Sigmoid colon (tissue), 7 donors: ENCODE results near the gene SHISA3. TPM values are rescaled to one million over a fixed set of nuclear protein-coding genes. Genes with fewer than 3 reads are reported as not detected.

Experiments
- DNase-seq: peaks from one replicate; pipeline ENCODE4 v3.0.0-alpha.2; 2019
- H3K27ac ChIP-seq, 4 donors: fragments of 200-600 bp; sonication (generic); one replicate each; pipeline ENCODE4 v1.5.1; 2016 to 2019; ENCODE audit warnings: mild to moderate bottlenecking in 1 of 4
- H3K27me3 ChIP-seq, 3 donors: fragments of 200-600 bp; sonication (generic); one replicate each; pipeline ENCODE4 v1.5.1; 2019; ENCODE audit warnings: mild to moderate bottlenecking in 1 of 3
- H3K36me3 ChIP-seq, 4 donors: fragments of 200-600 bp; sonication (generic); one replicate each; pipeline ENCODE4 v1.5.1; 2016 to 2019
- H3K4me1 ChIP-seq, 4 donors: fragments of 200-600 bp; sonication (generic); one replicate each; pipeline ENCODE4 v1.5.1; 2017 to 2019
- H3K4me3 ChIP-seq, 4 donors: fragments of 200-600 bp; sonication (generic); one replicate each; pipeline ENCODE4 v1.5.1; 2017 to 2019; ENCODE audit warnings: mild to moderate bottlenecking in 2 of 4, moderate library complexity in 1 of 4
- H3K9me3 ChIP-seq, 4 donors: fragments of 200-600 bp in 3 of 4; sonication (generic) in 3 of 4; one replicate each; pipeline versions ENCODE4 v1.5.1 to v1.6.1; 2013 to 2019
- EP300 ChIP-seq, 4 donors: sonication (generic); formaldehyde crosslinking; IDR thresholded peaks; one replicate each; pipeline ENCODE4 v1.6.1; 2017; ENCODE audit warnings: antibody characterized with exemption in 4 of 4
- POLR2A ChIP-seq, 2 donors: fragments of 450-650 bp; IDR thresholded peaks; one replicate each; pipeline ENCODE4 v1.6.1; 2016; ENCODE audit warnings: antibody characterized with exemption in 2 of 2, mild to moderate bottlenecking in 2 of 2, moderate library complexity in 2 of 2
- POLR2AphosphoS5 ChIP-seq, 4 donors: sonication (generic); formaldehyde crosslinking; IDR thresholded peaks; one replicate each; pipeline ENCODE4 v1.6.1; 2017; ENCODE audit warnings: antibody characterized with exemption in 4 of 4
- WGBS, 2 donors: extraction: QIAGEN DNeasy Blood & Tissue Kit; methylation state at CpG; one replicate each; pipeline ENCODE4 v1.1.7; 2013; 5-methylcytosine and 5-hydroxymethylcytosine counted together
- intact Hi-C: fragments of 100-400 bp; cut with DNase I; formaldehyde crosslinking; loops from one replicate; pipeline ENCODE4 v1.15.1; 2023
- polyA plus RNA-seq, 3 donors: library from polyadenylated mRNA; stranded (reverse); fragments of 200-250 nt; gene quantifications; one replicate each; pipeline ENCODE4 v1.2.3, GENCODE V29; 2013
- total RNA-seq, 4 donors: library from RNA; depleted of rRNA; stranded (reverse); fragments of >200 nt; gene quantifications; one replicate each; pipeline ENCODE4 v1.1.0, GENCODE V29; 2016
- TF ChIP-seq, protein P1 (sequence below), 4 experiments: fragments of 450-650 bp in 3 of 4; fragments of 200-600 bp in 1 of 4; IDR thresholded peaks; one replicate each; pipeline ENCODE4 v1.5.1; 2016 to 2019; ENCODE audit warnings: antibody characterized with exemption in 4 of 4, mild to moderate bottlenecking in 3 of 4, moderate library complexity in 2 of 4
- donor health status: healthy with polysubstance abuse.
- donor health status: Bipolar disorder and iron deficiency.
- donor health status: healthy.

SHISA3 gene
- total and polyA plus RNA-seq, 7 donors, result 2.1 to 13.9 (median 4.3) TPM; not detected in 1

- Histone ChIP-seq H3K27ac (no peak overlapping the region), H3K27me3 (no peaks in the 10 kb centered on the region), H3K36me3 (peaks cover 0 to 10% (median 2%) of the 10 kb centered on the region in 4 donors), H3K4me1 (no peaks in the 10 kb centered on the region), H3K9me3 (no peaks in the 10 kb centered on the region), H3K4me3 (no peak overlapping the region)
- TF ChIP-seq POLR2A (IDR thresholded peaks at IDR 0.05), result no peak
- TF ChIP-seq, protein P1, sequence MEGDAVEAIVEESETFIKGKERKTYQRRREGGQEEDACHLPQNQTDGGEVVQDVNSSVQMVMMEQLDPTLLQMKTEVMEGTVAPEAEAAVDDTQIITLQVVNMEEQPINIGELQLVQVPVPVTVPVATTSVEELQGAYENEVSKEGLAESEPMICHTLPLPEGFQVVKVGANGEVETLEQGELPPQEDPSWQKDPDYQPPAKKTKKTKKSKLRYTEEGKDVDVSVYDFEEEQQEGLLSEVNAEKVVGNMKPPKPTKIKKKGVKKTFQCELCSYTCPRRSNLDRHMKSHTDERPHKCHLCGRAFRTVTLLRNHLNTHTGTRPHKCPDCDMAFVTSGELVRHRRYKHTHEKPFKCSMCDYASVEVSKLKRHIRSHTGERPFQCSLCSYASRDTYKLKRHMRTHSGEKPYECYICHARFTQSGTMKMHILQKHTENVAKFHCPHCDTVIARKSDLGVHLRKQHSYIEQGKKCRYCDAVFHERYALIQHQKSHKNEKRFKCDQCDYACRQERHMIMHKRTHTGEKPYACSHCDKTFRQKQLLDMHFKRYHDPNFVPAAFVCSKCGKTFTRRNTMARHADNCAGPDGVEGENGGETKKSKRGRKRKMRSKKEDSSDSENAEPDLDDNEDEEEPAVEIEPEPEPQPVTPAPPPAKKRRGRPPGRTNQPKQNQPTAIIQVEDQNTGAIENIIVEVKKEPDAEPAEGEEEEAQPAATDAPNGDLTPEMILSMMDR (IDR thresholded peaks at IDR 0.05), result no peak
- no peak for TF ChIP-seq POLR2AphosphoS5 (IDR thresholded peaks at IDR 0.05)
- TF ChIP-seq EP300 (IDR thresholded peaks at IDR 0.05), result no peak
- intact Hi-C loops, result no loop called here
- 96 to 99% methylated on average over 4 of the region's 4 CpGs for WGBS, 2 donors
- no peak for DNase-seq
These were observed 42.8 kb downstream of the SHISA3 start for GRCh38 chr4:42440083-42440482.

DNA sequence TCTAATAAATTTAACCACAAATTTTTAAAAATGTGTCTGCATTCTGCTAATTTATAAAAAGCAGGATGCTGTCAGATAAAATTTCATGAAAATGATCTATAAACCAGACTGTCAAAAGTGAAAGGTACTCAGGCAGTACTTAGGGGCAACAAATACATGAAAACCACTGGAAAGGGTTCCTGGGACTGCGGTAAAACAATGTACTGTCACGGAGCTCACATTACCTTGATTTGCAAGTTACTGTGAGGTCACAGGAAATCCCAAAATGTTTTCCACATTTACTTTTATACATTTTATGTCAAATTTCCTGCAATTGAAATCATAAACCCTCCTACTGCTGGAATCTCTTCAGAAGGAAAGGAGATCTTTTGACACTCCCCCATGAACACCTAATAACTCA, 45.3 kb downstream of the SHISA3 start:
- Histone ChIP-seq H3K4me3 (no peak overlapping the region), H3K36me3 (peaks cover 0 to 10% (median 0%) of the 10 kb centered on the region in 4 donors), H3K27me3 (no peaks in the 10 kb centered on the region), H3K9me3 (no peaks in the 10 kb centered on the region), H3K4me1 (no peaks in the 10 kb centered on the region), H3K27ac (no peak overlapping the region)
- TF ChIP-seq POLR2A (IDR thresholded peaks at IDR 0.05), result no peak
- TF ChIP-seq, protein P1 (IDR thresholded peaks at IDR 0.05), result no peak
- TF ChIP-seq POLR2AphosphoS5 (IDR thresholded peaks at IDR 0.05), result no peak
- TF ChIP-seq EP300 (IDR thresholded peaks at IDR 0.05), result no peak
- 91 to 94% methylated on average over 2 of the region's 2 CpGs for WGBS, 2 donors
- intact Hi-C loops, result no loop called here
- no peak for DNase-seq

DNA sequence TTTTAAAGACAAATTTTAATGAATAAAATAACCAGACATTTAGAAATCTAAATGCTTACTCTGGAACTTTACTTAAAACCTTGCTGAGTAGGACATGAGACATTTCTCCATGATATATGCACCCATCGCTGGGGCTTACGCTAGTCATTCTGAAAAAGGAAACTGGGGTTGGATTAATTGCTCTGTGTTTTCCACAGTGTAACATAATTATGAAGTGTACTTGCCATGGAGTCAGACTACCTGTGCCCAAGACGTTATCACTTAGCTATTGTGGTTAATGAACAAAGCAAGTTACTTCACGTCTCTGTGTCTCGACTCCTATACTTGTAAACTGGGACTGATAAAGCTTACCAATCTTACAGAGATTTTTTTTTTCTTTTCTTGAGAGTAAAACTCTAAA, 47.8 kb downstream of the SHISA3 start:
- no peaks in the 10 kb centered on the region for H3K27me3 ChIP-seq
- peaks cover 0 to 12% (median 0%) of the 10 kb centered on the region in 4 donors for H3K36me3 ChIP-seq
- DNase-seq, result no peak
- no peak overlapping the region for H3K4me3 ChIP-seq
- H3K4me1 ChIP-seq, result no peaks in the 10 kb centered on the region
- H3K9me3 ChIP-seq, result no peaks in the 10 kb centered on the region
- H3K27ac ChIP-seq, result no peak overlapping the region
- intact Hi-C loops, result no loop called here
- 89% methylated on average over 5 of the region's 5 CpGs for WGBS, 2 donors
- TF ChIP-seq, protein P1 (IDR thresholded peaks at IDR 0.05), result no peak
- TF ChIP-seq POLR2A (IDR thresholded peaks at IDR 0.05) (no peak), EP300 (IDR thresholded peaks at IDR 0.05) (no peak), POLR2AphosphoS5 (IDR thresholded peaks at IDR 0.05) (no peak)

DNA sequence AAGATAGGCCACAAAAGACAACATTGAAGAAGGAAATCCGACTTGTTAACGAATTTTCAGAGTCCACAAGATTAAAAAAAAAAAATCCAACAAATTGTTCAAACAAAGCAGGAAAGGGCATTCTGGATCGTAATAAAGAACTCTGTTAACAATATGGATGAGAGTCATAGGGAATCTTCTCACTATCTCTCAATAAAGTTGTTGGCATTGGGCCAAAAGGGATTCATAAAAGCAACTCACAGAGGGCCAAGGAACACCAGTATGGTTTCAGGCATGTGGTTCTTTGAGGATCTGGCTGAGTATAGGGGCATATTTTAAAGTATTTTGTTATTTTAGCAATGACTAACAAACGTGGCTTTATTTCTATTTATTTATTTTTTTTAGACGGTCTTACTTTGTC, 49.5 kb downstream of the SHISA3 start:
- Histone ChIP-seq H3K9me3 (no peaks in the 10 kb centered on the region), H3K4me3 (no peak overlapping the region), H3K27ac (no peak overlapping the region), H3K4me1 (no peaks in the 10 kb centered on the region), H3K27me3 (no peaks in the 10 kb centered on the region), H3K36me3 (peaks cover 0 to 17% (median 2%) of the 10 kb centered on the region in 4 donors)
- intact Hi-C loops, result no loop called here
- TF ChIP-seq POLR2A (IDR thresholded peaks at IDR 0.05), result no peak
- TF ChIP-seq POLR2AphosphoS5 (IDR thresholded peaks at IDR 0.05), result no peak
- WGBS, 2 donors, result 45 to 56% methylated on average over 5 of the region's 5 CpGs
- DNase-seq, result no peak

Other genes with a start within 250 kb of the SHISA3 start
- 1 to 10 TPM in 1 of 4 donors, under 1 TPM in 2, not detected in 1; 0.16 to 1.2 (median 0.36) TPM for gene BEND4, start 244.8 kb upstream of the SHISA3 start, total RNA-seq
- under 1 TPM in 1 of 3 donors, not detected in 2; 0.67 TPM for gene BEND4, start 244.8 kb upstream of the SHISA3 start, polyA plus RNA-seq